Measurements from ENCODE around the gene ERO1A.

Gene ERO1A

DNA sequence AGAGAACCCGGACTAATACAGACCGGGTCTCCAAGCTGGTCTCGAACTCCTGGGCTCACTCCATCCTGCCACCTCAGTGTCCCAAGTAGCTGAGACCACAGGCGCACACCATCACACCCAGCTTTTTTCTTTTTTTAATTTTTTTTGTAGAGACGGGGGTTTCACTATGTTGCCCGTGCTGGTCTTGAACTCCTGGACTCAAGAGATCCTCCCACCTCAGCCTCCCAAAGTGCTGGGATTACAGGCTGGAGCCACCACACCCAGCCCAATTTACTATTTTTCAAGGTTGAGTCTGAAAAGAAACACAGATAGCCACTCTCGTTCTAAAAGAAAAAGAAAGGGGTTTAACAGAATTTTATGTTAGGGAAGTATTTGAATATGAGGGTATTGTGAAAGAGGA is 1.8 kb downstream of the ERO1A start:
- Histone ChIP-seq H3K9ac (ENCODE audit: low read length) (no peak overlapping the region), H3K4me3 (ENCODE audit: low read depth in 1 of 2, low read length in 2 of 2) (no peak overlapping the region), H3K36me3 (ENCODE audit: insufficient read depth, low read length) (no peaks in the 10 kb centered on the region), H3K27ac (ENCODE audit: low read depth, low read length) (no peak overlapping the region), H3K9me3 (ENCODE audit: low read length) (no peaks in the 10 kb centered on the region), H3K4me1 (ENCODE audit: insufficient read depth, low read length) (peaks cover 7% of the 10 kb centered on the region), H3K27me3 (ENCODE audit: control insufficient read depth in 1 of 2, insufficient read depth in 2 of 2, low read length in 2 of 2) (no peaks in the 10 kb centered on the region)

DNA sequence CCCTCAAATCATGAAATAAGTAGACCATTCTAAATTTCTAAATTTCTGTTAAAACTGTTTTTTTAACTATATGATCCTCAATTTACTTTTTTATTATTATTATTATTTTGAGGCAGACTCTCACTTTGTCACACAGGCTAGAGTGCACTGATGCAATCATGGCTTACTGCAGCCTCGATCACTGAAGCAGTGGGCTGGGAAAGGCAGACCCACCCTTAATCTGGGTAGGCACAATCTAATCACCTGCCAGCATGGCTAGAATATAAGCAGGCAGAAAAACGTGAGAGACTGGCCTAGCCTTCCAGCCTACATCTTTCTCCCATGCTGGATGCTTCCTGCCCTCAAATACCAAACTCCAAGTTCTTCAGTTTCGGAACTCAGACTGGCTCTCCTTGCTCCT is 2.3 kb downstream of the ERO1A start:
- Histone ChIP-seq H3K36me3 (ENCODE audit: insufficient read depth, low read length) (no peaks in the 10 kb centered on the region), H3K4me1 (ENCODE audit: insufficient read depth, low read length) (peaks cover 7% of the 10 kb centered on the region), H3K9me3 (ENCODE audit: low read length) (no peaks in the 10 kb centered on the region), H3K27me3 (ENCODE audit: control insufficient read depth in 1 of 2, insufficient read depth in 2 of 2, low read length in 2 of 2) (no peaks in the 10 kb centered on the region), H3K27ac (ENCODE audit: low read depth, low read length) (no peak overlapping the region), H3K4me3 (ENCODE audit: low read depth in 1 of 2, low read length in 2 of 2) (no peak overlapping the region), H3K9ac (ENCODE audit: low read length) (no peak overlapping the region)

- Histone ChIP-seq H3K9ac (ENCODE audit: low read length) (no peak overlapping the region), H3K4me3 (ENCODE audit: low read depth in 1 of 2, low read length in 2 of 2) (no peak overlapping the region), H3K27me3 (ENCODE audit: control insufficient read depth in 1 of 2, insufficient read depth in 2 of 2, low read length in 2 of 2) (no peaks in the 10 kb centered on the region), H3K36me3 (ENCODE audit: insufficient read depth, low read length) (no peaks in the 10 kb centered on the region), H3K9me3 (ENCODE audit: low read length) (no peaks in the 10 kb centered on the region), H3K27ac (ENCODE audit: low read depth, low read length) (no peak overlapping the region), H3K4me1 (ENCODE audit: insufficient read depth, low read length) (peaks cover 7% of the 10 kb centered on the region)
These were observed 3.0 kb downstream of the ERO1A start for GRCh38 chr14:52692248-52692962.

DNA sequence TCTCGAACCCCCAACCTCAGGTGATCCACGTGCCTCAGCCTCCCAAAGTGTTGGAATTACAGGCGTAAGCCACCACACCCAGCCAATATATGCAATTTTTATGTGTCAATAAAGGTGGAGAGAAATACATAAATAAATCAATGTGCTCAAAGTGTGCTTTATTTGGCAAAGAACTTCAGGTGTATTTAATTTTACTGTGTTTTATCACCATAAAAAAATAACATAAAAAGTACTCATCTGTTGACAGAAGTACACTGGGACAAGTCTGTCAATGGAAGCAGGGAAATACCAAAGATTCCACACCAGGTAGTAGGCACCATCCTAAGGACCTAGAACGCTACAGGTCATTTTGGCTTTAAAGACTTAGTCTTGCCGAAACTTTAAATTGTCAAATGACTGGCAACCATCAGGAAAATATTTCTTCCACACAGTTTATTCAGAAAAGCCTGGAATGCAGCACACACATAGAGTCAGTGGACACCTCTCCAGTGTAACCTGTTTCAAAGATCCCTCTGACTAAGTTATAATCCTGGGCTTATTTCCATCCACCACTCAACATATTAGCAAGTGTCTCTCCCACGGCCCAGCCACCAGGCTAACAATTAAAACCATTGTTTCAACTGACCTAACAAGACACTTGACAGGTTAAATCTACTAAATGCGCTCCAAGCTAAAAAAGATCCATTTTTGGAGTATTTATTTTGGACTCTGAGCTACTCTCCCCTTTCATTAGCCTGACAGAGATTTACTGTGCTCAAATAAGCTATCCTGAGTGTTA is 4.2 kb downstream of the ERO1A start:
- Histone ChIP-seq H3K36me3 (ENCODE audit: insufficient read depth, low read length) (no peaks in the 10 kb centered on the region), H3K9me3 (ENCODE audit: low read length) (no peaks in the 10 kb centered on the region), H3K27ac (ENCODE audit: low read depth, low read length) (no peak overlapping the region), H3K4me3 (ENCODE audit: low read depth in 1 of 2, low read length in 2 of 2) (no peak overlapping the region), H3K27me3 (ENCODE audit: control insufficient read depth in 1 of 2, insufficient read depth in 2 of 2, low read length in 2 of 2) (no peaks in the 10 kb centered on the region), H3K9ac (ENCODE audit: low read length) (no peak overlapping the region), H3K4me1 (ENCODE audit: insufficient read depth, low read length) (peaks cover 7% of the 10 kb centered on the region)

- Histone ChIP-seq H3K27ac (ENCODE audit: low read depth, low read length) (no peak overlapping the region), H3K4me1 (ENCODE audit: insufficient read depth, low read length) (peaks cover 6% of the 10 kb centered on the region), H3K9me3 (ENCODE audit: low read length) (no peaks in the 10 kb centered on the region), H3K27me3 (ENCODE audit: control insufficient read depth in 1 of 2, insufficient read depth in 2 of 2, low read length in 2 of 2) (no peaks in the 10 kb centered on the region), H3K36me3 (ENCODE audit: insufficient read depth, low read length) (no peaks in the 10 kb centered on the region), H3K4me3 (ENCODE audit: low read depth in 1 of 2, low read length in 2 of 2) (no peak overlapping the region), H3K9ac (ENCODE audit: low read length) (no peak overlapping the region)
These were observed 9.2 kb downstream of the ERO1A start for GRCh38 chr14:52686176-52686575.

GRCh38 chr14:52683985-52684520 is 11.3 kb downstream of the ERO1A start:
- Histone ChIP-seq H3K4me3 (ENCODE audit: low read depth in 1 of 2, low read length in 2 of 2) (no peak overlapping the region), H3K4me1 (ENCODE audit: insufficient read depth, low read length) (peaks cover 6% of the 10 kb centered on the region), H3K9ac (ENCODE audit: low read length) (no peak overlapping the region)

DNA sequence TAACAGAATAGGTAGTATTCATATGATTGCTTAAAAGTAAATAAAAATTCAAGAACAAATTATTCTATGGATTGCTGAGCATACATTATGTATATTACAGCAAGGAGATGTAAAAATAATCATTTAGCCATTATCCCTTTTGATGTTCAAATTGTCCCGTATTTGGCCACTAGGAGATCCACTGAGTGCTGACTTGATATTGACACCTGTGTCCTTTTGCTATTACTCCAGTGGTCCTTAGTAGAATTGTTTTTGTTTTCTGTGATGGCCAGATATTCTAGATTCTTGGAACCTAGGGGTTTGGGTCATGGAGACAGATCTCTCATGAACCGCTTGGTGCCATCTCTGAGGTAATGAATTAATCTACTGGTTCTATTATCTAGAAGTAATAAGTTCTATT is 16.8 kb downstream of the ERO1A start:
- Histone ChIP-seq H3K4me3 (ENCODE audit: low read depth in 1 of 2, low read length in 2 of 2) (no peak overlapping the region), H3K9ac (ENCODE audit: low read length) (no peak overlapping the region), H3K27ac (ENCODE audit: low read depth, low read length) (no peak overlapping the region), H3K9me3 (ENCODE audit: low read length) (no peaks in the 10 kb centered on the region), H3K36me3 (ENCODE audit: insufficient read depth, low read length) (peaks cover 14% of the 10 kb centered on the region), H3K4me1 (ENCODE audit: insufficient read depth, low read length) (no peaks in the 10 kb centered on the region), H3K27me3 (ENCODE audit: control insufficient read depth in 1 of 2, insufficient read depth in 2 of 2, low read length in 2 of 2) (no peaks in the 10 kb centered on the region)

More at GRCh38 chr14:52683985-52684520, 11.3 kb downstream of the ERO1A start:
- Histone ChIP-seq H3K27ac (ENCODE audit: low read depth, low read length) (no peak overlapping the region), H3K36me3 (ENCODE audit: insufficient read depth, low read length) (peaks cover 4% of the 10 kb centered on the region), H3K9me3 (ENCODE audit: low read length) (no peaks in the 10 kb centered on the region), H3K27me3 (ENCODE audit: control insufficient read depth in 1 of 2, insufficient read depth in 2 of 2, low read length in 2 of 2) (no peaks in the 10 kb centered on the region)

- H3K36me3 ChIP-seq (ENCODE audit: insufficient read depth, low read length) = no peaks in the 10 kb centered on the region
- H3K27me3 ChIP-seq (ENCODE audit: control insufficient read depth in 1 of 2, insufficient read depth in 2 of 2, low read length in 2 of 2) = no peaks in the 10 kb centered on the region
- no peak overlapping the region for H3K4me3 ChIP-seq (ENCODE audit: low read depth in 1 of 2, low read length in 2 of 2)
- H3K9ac ChIP-seq (ENCODE audit: low read length) = no peak overlapping the region
- H3K4me1 ChIP-seq (ENCODE audit: insufficient read depth, low read length) = no peaks in the 10 kb centered on the region
- no peak overlapping the region for H3K27ac ChIP-seq (ENCODE audit: low read depth, low read length)
- no peaks in the 10 kb centered on the region for H3K9me3 ChIP-seq (ENCODE audit: low read length)
These were observed 31.5 kb downstream of the ERO1A start for GRCh38 chr14:52663850-52664249.

- Histone ChIP-seq H3K4me1 (ENCODE audit: insufficient read depth, low read length) (no peaks in the 10 kb centered on the region), H3K9me3 (ENCODE audit: low read length) (no peaks in the 10 kb centered on the region), H3K9ac (ENCODE audit: low read length) (no peak overlapping the region), H3K27ac (ENCODE audit: low read depth, low read length) (no peak overlapping the region), H3K36me3 (ENCODE audit: insufficient read depth, low read length) (no peaks in the 10 kb centered on the region), H3K27me3 (ENCODE audit: control insufficient read depth in 1 of 2, insufficient read depth in 2 of 2, low read length in 2 of 2) (no peaks in the 10 kb centered on the region), H3K4me3 (ENCODE audit: low read depth in 1 of 2, low read length in 2 of 2) (no peak overlapping the region)
These were observed 34.0 kb downstream of the ERO1A start for GRCh38 chr14:52661314-52661713.

GRCh38 chr14:52660832-52661231 is 34.5 kb downstream of the ERO1A start:
- no peak overlapping the region for H3K9ac ChIP-seq (ENCODE audit: low read length)
- no peaks in the 10 kb centered on the region for H3K4me1 ChIP-seq (ENCODE audit: insufficient read depth, low read length)
- no peaks in the 10 kb centered on the region for H3K36me3 ChIP-seq (ENCODE audit: insufficient read depth, low read length)
- no peak overlapping the region for H3K27ac ChIP-seq (ENCODE audit: low read depth, low read length)
- no peaks in the 10 kb centered on the region for H3K27me3 ChIP-seq (ENCODE audit: control insufficient read depth in 1 of 2, insufficient read depth in 2 of 2, low read length in 2 of 2)
- H3K9me3 ChIP-seq (ENCODE audit: low read length) = no peaks in the 10 kb centered on the region
- no peak overlapping the region for H3K4me3 ChIP-seq (ENCODE audit: low read depth in 1 of 2, low read length in 2 of 2)

DNA sequence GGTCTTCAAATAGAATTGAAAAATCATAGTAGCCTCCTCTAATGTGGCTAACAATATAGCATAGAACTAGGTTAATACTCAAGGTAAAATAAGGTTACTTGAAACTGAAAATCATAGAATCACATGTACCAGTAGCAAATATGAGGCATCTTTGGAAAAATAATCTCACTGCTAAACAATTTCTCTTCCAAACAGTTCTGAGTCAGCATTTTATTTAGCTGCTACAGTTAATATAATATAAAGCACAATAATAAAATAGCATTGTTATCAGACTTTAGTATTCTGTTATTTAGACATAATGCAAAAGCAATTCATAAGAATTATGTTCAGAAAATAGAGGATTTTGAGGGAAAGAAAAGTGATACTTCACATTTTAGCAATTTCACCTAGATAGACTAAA is 35.0 kb downstream of the ERO1A start:
- no peak overlapping the region for H3K27ac ChIP-seq (ENCODE audit: low read depth, low read length)
- H3K9me3 ChIP-seq (ENCODE audit: low read length) = no peaks in the 10 kb centered on the region
- H3K36me3 ChIP-seq (ENCODE audit: insufficient read depth, low read length) = no peaks in the 10 kb centered on the region
- no peak overlapping the region for H3K9ac ChIP-seq (ENCODE audit: low read length)
- H3K4me3 ChIP-seq (ENCODE audit: low read depth in 1 of 2, low read length in 2 of 2) = no peak overlapping the region
- no peaks in the 10 kb centered on the region for H3K4me1 ChIP-seq (ENCODE audit: insufficient read depth, low read length)
- H3K27me3 ChIP-seq (ENCODE audit: control insufficient read depth in 1 of 2, insufficient read depth in 2 of 2, low read length in 2 of 2) = no peaks in the 10 kb centered on the region

Measured in muscle layer of colon (tissue), 2 donors.